HCT116 (cell line): ENCODE results near the gene SHANK2.

Source experiments
- CEBPB ChIP-seq: IDR thresholded peaks from 2 replicates; pipeline ENCODE4 v1.6.1; 2012; ENCODE audit warnings: low read depth
- EGR1 ChIP-seq: IDR thresholded peaks from 2 replicates; pipeline ENCODE4 v1.6.1; 2012; ENCODE audit warnings: low read depth
- EZH2 ChIP-seq: fragments of 200-600 bp; sonication (generic); IDR thresholded peaks from 2 replicates; pipeline ENCODE4 v1.6.1; 2017; ENCODE audit warnings: antibody characterized with exemption, mixed run types
- EZH2phosphoT487 ChIP-seq: fragments of 200-600 bp; IDR thresholded peaks from 2 replicates; pipeline ENCODE4 v1.6.1; 2018; ENCODE audit warnings: antibody characterized with exemption, borderline replicate concordance
- JUND ChIP-seq: IDR thresholded peaks from 2 replicates; pipeline ENCODE4 v1.6.1; 2012
- POLR2A ChIP-seq: IDR thresholded peaks from 2 replicates; pipeline ENCODE4 v1.7.0; 2011; ENCODE audit warnings: borderline replicate concordance; ENCODE audit not compliant: insufficient read depth, insufficient read length; ENCODE audit errors: extremely low read depth
- SP1 ChIP-seq: IDR thresholded peaks from 2 replicates; pipeline ENCODE4 v1.6.1; 2012; ENCODE audit warnings: low read depth
- TF ChIP-seq, protein P1 (sequence below), 3 experiments: fragments of 200-600 bp in 1 of 3; sonication (generic) in 1 of 3; IDR thresholded peaks in 2 of 3; conservative IDR thresholded peaks in 1 of 3; 2 replicates each; pipeline ENCODE4 v1.5.1; 2012 to 2017; ENCODE audit warnings: low read depth in 2 of 3, low read length in 2 of 3, antibody characterized with exemption in 1 of 3, borderline replicate concordance in 1 of 3, control low read depth in 1 of 3, mild to moderate bottlenecking in 1 of 3, mixed read lengths in 1 of 3, mixed run types in 1 of 3, moderate library complexity in 1 of 3; ENCODE audit not compliant: insufficient read depth in 1 of 3

DNA sequence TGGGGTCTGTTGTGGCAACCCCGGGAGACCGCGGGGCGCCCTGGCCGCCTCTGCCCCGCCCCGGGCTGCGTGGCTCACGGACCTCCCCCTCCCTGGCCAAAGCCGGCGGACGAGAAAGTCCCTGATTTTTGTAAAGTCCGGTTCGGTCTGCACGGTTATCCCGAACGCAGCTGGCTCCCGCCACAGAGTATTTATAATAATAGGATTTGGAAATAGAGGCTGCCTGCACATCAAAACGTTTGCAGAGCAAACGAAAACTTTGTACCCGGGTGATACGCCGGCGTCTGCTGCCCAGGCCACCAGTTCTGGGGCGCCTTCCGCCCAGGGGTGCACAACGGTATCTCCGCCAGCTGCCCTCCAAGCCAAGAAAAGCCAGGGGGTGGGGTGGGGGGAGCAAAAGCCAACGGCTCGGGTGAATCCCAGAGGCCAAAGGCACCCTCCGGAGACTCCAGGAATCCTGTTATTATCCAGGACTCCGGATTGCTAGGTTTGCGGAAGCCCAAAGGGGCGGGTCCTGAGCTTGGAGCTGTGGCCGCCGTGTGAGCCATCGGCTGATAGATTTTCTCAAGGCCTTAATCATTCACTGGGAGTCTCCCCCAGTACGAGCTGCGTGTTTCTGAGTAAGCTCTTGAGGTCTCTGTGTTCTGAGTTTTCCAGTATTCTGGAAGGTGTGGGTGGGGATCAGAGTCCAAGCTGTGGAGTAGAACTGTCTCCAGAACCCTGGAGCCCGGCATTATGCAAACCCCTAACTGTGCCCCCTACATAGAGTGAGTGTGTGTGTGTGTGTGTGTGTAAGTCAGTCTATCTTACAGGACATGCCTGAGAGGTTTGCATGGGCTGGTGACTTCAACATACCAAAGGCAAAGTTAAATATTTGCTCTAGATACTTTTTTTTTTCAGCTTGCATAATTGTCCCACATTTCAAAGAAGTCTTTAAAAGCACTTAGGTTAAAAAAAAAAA, 673 bp upstream of the SHANK2 start:
- TF ChIP-seq, protein P1, sequence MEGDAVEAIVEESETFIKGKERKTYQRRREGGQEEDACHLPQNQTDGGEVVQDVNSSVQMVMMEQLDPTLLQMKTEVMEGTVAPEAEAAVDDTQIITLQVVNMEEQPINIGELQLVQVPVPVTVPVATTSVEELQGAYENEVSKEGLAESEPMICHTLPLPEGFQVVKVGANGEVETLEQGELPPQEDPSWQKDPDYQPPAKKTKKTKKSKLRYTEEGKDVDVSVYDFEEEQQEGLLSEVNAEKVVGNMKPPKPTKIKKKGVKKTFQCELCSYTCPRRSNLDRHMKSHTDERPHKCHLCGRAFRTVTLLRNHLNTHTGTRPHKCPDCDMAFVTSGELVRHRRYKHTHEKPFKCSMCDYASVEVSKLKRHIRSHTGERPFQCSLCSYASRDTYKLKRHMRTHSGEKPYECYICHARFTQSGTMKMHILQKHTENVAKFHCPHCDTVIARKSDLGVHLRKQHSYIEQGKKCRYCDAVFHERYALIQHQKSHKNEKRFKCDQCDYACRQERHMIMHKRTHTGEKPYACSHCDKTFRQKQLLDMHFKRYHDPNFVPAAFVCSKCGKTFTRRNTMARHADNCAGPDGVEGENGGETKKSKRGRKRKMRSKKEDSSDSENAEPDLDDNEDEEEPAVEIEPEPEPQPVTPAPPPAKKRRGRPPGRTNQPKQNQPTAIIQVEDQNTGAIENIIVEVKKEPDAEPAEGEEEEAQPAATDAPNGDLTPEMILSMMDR (IDR thresholded peaks at IDR 0.05 in 2 of 3, conservative IDR thresholded peaks at IDR 0.05 in 1 of 3; ENCODE audit: borderline replicate concordance in 1 of 3, insufficient read depth in 1 of 3, low read depth in 2 of 3, low read length in 2 of 3) = no peak
- TF ChIP-seq EGR1 (no peak), EZH2 (no peak), EZH2phosphoT487 (no peak), POLR2A (no peak), SP1 (no peak), CEBPB (no peak), JUND (no peak)
